Measurements from ENCODE around the gene KMT2A.
A peak's percentile ranks its signal among the peaks of the same experiment; 100 is the strongest.

KMT2A gene

GRCh38 chr11:118417801-118418200 is 18.5 kb upstream of the KMT2A start:
- DNase-seq (ENCODE audit: low read depth): no peak
- TF ChIP-seq CTCF (conservative IDR thresholded peaks at IDR 0.05; ENCODE audit: control insufficient read depth, insufficient read depth, low read depth, low read length): no peak
- no peak overlapping the region for H3K4me3 ChIP-seq (ENCODE audit: control insufficient read depth, low read depth, low read length)

GRCh38 chr11:118418766-118419165 is 17.5 kb upstream of the KMT2A start:
- no peak for DNase-seq (ENCODE audit: low read depth)
- no peak for TF ChIP-seq CTCF (conservative IDR thresholded peaks at IDR 0.05; ENCODE audit: control insufficient read depth, insufficient read depth, low read depth, low read length)
- no peak overlapping the region for H3K4me3 ChIP-seq (ENCODE audit: control insufficient read depth, low read depth, low read length)

GRCh38 chr11:118427707-118428106 is 8.6 kb upstream of the KMT2A start:
- TF ChIP-seq CTCF (conservative IDR thresholded peaks at IDR 0.05; ENCODE audit: control insufficient read depth, insufficient read depth, low read depth, low read length): no peak
- peak; percentile 14 for DNase-seq (ENCODE audit: low read depth)
- H3K4me3 ChIP-seq (ENCODE audit: control insufficient read depth, low read depth, low read length): no peak overlapping the region

- no peak for DNase-seq (ENCODE audit: low read depth)
- no peak for TF ChIP-seq CTCF (conservative IDR thresholded peaks at IDR 0.05; ENCODE audit: control insufficient read depth, insufficient read depth, low read depth, low read length)
- no peak overlapping the region for H3K4me3 ChIP-seq (ENCODE audit: control insufficient read depth, low read depth, low read length)
Measured at GRCh38 chr11:118430956-118431355, 5.3 kb upstream of the KMT2A start.

GRCh38 chr11:118434123-118434552 is 2.2 kb upstream of the KMT2A start:
- no peak for TF ChIP-seq CTCF (conservative IDR thresholded peaks at IDR 0.05; ENCODE audit: control insufficient read depth, insufficient read depth, low read depth, low read length)
- H3K4me3 ChIP-seq (ENCODE audit: control insufficient read depth, low read depth, low read length): peak overlapping the region; percentile 60
- DNase-seq (ENCODE audit: low read depth): peak; percentile 63

GRCh38 chr11:118434553-118435289 is 1.6 kb upstream of the KMT2A start:
- DNase-seq (ENCODE audit: low read depth): peak; percentile 24
- TF ChIP-seq CTCF (conservative IDR thresholded peaks at IDR 0.05; ENCODE audit: control insufficient read depth, insufficient read depth, low read depth, low read length): no peak
- peak overlapping the region; percentile 60 for H3K4me3 ChIP-seq (ENCODE audit: control insufficient read depth, low read depth, low read length)
